Stimulated activated CD8-positive, alpha-beta memory T cell treated with anti-CD3 and anti-CD28 coated beads, Interleukin-7, amount 100 ng/mL, for 24 hours (primary cell): ENCODE data around the gene ALCAM.

Experiments
- DNase-seq: peaks from one replicate; pipeline ENCODE4 v3.0.0-alpha.2; 2020; ENCODE audit warnings: low read depth

Gene ALCAM

GRCh38 chr3:105429034-105429762 is 62.5 kb downstream of the ALCAM start:
- DNase-seq = no peak

GRCh38 chr3:105430455-105430854 is 63.7 kb downstream of the ALCAM start:
- no peak for DNase-seq

- DNase-seq = no peak
Measured at GRCh38 chr3:105431200-105431599, 64.5 kb downstream of the ALCAM start.

GRCh38 chr3:105435277-105435676 is 68.6 kb downstream of the ALCAM start:
- DNase-seq = no peak

GRCh38 chr3:105436687-105437086 is 70.0 kb downstream of the ALCAM start:
- DNase-seq = no peak

GRCh38 chr3:105440113-105440512 is 73.4 kb downstream of the ALCAM start:
- no peak for DNase-seq

GRCh38 chr3:105444725-105445124 is 78.0 kb downstream of the ALCAM start:
- no peak for DNase-seq

- DNase-seq = no peak
Measured at GRCh38 chr3:105448338-105448982, 81.8 kb downstream of the ALCAM start.

GRCh38 chr3:105449414-105449813 is 82.7 kb downstream of the ALCAM start:
- DNase-seq = no peak

- no peak for DNase-seq
Measured at GRCh38 chr3:105456017-105456416, 89.3 kb downstream of the ALCAM start.

- no peak for DNase-seq
Measured at GRCh38 chr3:105458518-105459215, 92.0 kb downstream of the ALCAM start.

- no peak for DNase-seq
Measured at GRCh38 chr3:105459566-105460290, 93.0 kb downstream of the ALCAM start.

- DNase-seq = no peak
Measured at GRCh38 chr3:105463620-105464019, 96.9 kb downstream of the ALCAM start.

- no peak for DNase-seq
Measured at GRCh38 chr3:105465251-105465853, 98.6 kb downstream of the ALCAM start.

GRCh38 chr3:105466072-105466471 is 99.4 kb downstream of the ALCAM start:
- no peak for DNase-seq

- no peak for DNase-seq
Measured at GRCh38 chr3:105466495-105467404, 100.0 kb downstream of the ALCAM start.

GRCh38 chr3:105470851-105471250 is 104.1 kb downstream of the ALCAM start:
- no peak for DNase-seq

GRCh38 chr3:105473521-105474223 is 107.0 kb downstream of the ALCAM start:
- no peak for DNase-seq

- no peak for DNase-seq
Measured at GRCh38 chr3:105480768-105481167, 114.1 kb downstream of the ALCAM start.

GRCh38 chr3:105483476-105483875 is 116.8 kb downstream of the ALCAM start:
- DNase-seq = no peak
